Measurements from ENCODE around the gene MPPE1. TPM values are rescaled to one million over a fixed set of nuclear protein-coding genes. Genes with fewer than 3 reads are reported as not detected.

MPPE1 gene, protein sequence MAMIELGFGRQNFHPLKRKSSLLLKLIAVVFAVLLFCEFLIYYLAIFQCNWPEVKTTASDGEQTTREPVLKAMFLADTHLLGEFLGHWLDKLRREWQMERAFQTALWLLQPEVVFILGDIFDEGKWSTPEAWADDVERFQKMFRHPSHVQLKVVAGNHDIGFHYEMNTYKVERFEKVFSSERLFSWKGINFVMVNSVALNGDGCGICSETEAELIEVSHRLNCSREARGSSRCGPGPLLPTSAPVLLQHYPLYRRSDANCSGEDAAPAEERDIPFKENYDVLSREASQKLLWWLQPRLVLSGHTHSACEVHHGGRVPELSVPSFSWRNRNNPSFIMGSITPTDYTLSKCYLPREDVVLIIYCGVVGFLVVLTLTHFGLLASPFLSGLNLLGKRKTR
- total RNA-seq = 10 to 100 TPM; 10.9 to 30.2 (median 24.4) TPM

- peak within 1 kb of the TSS; percentile 71 to 92 (median 80) for H3K4me3 ChIP-seq
- H3K9me3 ChIP-seq = no peaks in the 10 kb centered on the region
- TF ChIP-seq CTCF (IDR thresholded peaks at IDR 0.05) = peak in 1 of 3 experiments; percentile 3
- peak; percentile 93 to 95 for TF ChIP-seq POLR2AphosphoS5 (IDR thresholded peaks at IDR 0.05)
- no peak for TF ChIP-seq EP300 (IDR thresholded peaks at IDR 0.05)
- TF ChIP-seq POLR2A (IDR thresholded peaks at IDR 0.05; ENCODE audit: low read depth) = peak; percentile 87
- no peaks in the 10 kb centered on the region for H3K27me3 ChIP-seq
- DNase-seq (ENCODE audit: extremely low spot score) = peak; percentile 94
- intact Hi-C loops (cut with DNase I) = loop anchor here (5.0 kb wide), 1 partner anchor 56 kb away; the partner anchor contains the start of gene CHMP1B
- peak within 1 kb of the TSS; percentile 95 to 100 (median 99) for H3K27ac ChIP-seq (replicated peaks in 1 of 4)
- H3K36me3 ChIP-seq = peaks cover 0 to 23% (median 17%) of the 10 kb centered on the region in 4 donors
- WGBS = 0% methylated on average over 15 of the region's 106 CpGs
- peaks cover 18 to 23% (median 22%) of the 10 kb centered on the region in 4 donors for H3K4me1 ChIP-seq
These were observed at the start of gene MPPE1 for GRCh38 chr18:11908182-11909060. Gene MPPE1 (minus strand): TSS chr18:11908317. CDS start chr18:11897264, 11,053 bp downstream.

DNA sequence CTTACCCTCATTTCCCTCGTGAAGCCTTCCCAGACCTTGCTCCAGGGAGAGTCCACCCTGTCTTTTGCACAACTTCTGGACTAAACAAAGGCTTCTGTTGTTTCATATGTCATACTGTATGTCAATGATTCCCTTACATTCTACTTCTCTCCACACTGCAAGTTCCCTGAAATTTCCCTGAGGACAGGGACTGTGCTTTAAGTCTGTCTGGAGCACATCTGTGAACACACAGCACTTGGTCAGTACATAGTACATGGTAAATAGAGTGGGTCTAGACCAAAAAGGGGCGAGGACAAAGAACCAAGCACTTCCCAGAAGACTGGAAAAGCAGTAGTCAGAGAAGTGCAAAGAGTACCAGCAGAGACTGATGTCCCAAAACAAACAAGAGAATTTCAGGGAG, 49.5 kb upstream of the MPPE1 start:
- Histone ChIP-seq H3K4me3 (no peak overlapping the region), H3K4me1 (peaks cover 0 to 37% (median 21%) of the 10 kb centered on the region in 4 donors), H3K27ac (replicated peaks in 1 of 4) (no peak overlapping the region), H3K36me3 (no peaks in the 10 kb centered on the region), H3K27me3 (no peaks in the 10 kb centered on the region), H3K9me3 (peaks cover 0 to 9% (median 3%) of the 10 kb centered on the region in 4 donors)
- WGBS = 74% methylated on average over 2 of the region's 2 CpGs
- intact Hi-C loops (cut with DNase I) = no loop called here
- TF ChIP-seq POLR2AphosphoS5 (IDR thresholded peaks at IDR 0.05) = no peak
- DNase-seq (ENCODE audit: extremely low spot score) = no peak

DNA sequence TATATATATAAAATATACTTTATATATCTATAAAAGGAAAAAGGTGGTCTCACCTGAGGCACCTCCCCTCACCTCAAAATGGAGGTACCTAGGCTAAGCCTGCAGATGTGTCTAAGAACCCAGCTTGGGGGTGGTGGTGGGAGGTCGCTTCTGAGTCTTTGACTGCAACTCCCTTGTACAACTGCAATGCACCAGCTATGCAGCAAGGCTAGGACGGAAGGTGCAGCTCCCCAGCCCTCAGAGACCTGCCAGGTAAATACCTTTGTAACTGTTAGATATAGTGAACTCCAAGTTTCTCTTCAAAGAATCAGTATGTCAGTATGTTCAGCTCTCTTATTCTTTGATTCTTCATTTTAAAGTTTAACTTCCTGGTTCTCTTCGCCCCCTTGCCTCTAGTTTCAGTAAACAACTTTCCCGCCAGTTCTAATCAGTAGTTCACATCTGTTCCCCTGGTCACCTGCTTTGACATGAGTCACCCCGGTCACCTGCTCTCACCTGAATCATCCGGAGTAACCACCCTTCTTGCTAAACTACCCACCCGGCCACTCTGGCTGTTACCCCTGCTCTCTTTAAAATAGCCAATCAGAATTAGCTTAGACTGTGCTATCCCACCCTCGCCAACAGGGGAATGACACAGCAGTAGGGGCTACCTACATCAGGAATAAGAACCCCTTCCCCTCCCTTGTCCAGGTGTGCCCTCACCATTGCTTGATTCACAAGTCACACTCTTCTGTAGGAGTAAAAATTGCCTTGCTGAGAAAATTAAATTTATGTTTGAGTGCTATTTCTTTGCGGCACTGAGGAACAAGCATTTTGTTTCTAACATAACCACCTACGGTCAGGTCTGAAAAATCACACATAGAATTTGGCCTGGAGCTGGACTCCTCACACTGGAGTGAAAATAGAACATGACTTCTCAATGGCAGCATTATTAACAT, 48.5 kb upstream of the MPPE1 start:
- TF ChIP-seq POLR2AphosphoS5 (IDR thresholded peaks at IDR 0.05) (no peak), CTCF (IDR thresholded peaks at IDR 0.05) (no peak), POLR2A (IDR thresholded peaks at IDR 0.05; ENCODE audit: low read depth) (no peak), EP300 (IDR thresholded peaks at IDR 0.05) (no peak)
- 97% methylated on average over 10 of the region's 10 CpGs for WGBS
- no peak overlapping the region for H3K4me3 ChIP-seq
- no peak for DNase-seq (ENCODE audit: extremely low spot score)
- H3K27ac ChIP-seq (replicated peaks in 1 of 4) = peak overlapping the region in 1 of 4 donors; percentile 85
- no peaks in the 10 kb centered on the region for H3K36me3 ChIP-seq
- H3K27me3 ChIP-seq = no peaks in the 10 kb centered on the region
- intact Hi-C loops (cut with DNase I) = no loop called here
- peaks cover 0 to 35% (median 16%) of the 10 kb centered on the region in 4 donors for H3K4me1 ChIP-seq
- peaks cover 0 to 9% (median 3%) of the 10 kb centered on the region in 4 donors for H3K9me3 ChIP-seq

DNA sequence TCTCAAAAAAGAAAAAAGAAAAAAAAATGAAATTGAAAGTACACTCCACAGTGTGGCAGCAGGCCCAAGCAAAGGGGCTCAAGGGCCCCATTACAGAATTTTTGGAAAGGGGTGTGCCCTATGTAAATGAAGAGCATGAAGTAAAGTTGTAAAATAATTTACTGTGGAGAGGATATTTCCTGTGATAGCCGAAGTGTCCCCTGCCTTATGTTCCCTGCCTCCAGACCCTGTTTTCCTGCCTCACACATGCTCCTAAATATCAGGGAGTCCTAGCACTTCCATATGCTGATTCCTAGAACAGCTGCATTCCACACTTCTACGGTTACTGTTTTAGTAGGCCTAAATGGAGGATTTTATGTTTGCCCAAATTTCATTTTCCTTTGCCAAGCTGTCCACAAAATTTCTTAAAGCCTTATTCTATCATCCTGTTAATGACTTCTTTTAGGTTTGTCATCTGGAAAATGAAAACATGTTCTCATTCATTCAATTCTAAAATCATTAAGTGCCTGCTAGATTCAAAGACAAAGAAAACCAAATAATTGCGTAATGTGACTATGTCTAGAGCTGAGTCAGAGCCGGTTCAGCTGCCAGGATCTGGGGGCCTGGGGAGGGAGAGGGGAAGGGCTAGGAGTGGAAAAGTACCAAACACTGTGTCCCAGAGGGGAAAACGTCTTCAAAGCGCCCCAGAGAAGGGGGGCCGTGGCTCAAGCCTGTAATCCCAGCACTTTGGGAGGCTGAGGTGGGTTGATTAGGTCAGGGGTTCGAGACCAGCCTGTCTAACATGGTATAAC, 47.3 kb upstream of the MPPE1 start:
- intact Hi-C loops (cut with DNase I) = no loop called here
- H3K27ac ChIP-seq (replicated peaks in 1 of 4) = peak overlapping the region; percentile 51 to 85 (median 71)
- H3K9me3 ChIP-seq = peaks cover 0 to 9% (median 3%) of the 10 kb centered on the region in 4 donors
- no peak for DNase-seq (ENCODE audit: extremely low spot score)
- TF ChIP-seq EP300 (IDR thresholded peaks at IDR 0.05) (no peak), POLR2AphosphoS5 (IDR thresholded peaks at IDR 0.05) (peak; percentile 54 to 57)
- H3K36me3 ChIP-seq = no peaks in the 10 kb centered on the region
- peaks cover 0 to 47% (median 22%) of the 10 kb centered on the region in 4 donors for H3K4me1 ChIP-seq
- 35% methylated on average over 8 of the region's 8 CpGs for WGBS
- no peaks in the 10 kb centered on the region for H3K27me3 ChIP-seq
- no peak overlapping the region for H3K4me3 ChIP-seq

All from esophagus muscularis mucosa (tissue), 4 donors.